ENCODE results near the gene GUCY2F.

The GUCY2F gene

DNA sequence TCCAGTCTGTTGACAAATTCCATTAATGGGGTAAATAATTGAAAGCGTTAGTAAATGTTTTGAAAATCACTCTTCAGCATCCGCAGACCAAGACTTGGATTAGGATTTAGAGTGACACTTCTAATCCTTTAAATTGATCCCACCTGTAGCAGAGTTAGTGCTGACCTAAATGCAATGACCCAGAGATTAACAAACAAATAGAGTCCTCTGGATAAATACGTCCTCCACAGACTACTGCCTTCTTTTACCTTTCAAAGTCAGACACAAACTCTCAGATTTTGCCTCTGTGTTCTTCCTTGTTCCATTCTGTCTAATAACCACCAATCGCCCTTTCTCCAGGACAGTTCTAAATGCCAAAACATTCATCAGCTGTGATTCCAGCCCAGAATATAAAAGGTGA is at the start of gene GUCY2F:
Gene GUCY2F, minus strand, starts transcription at position 101 of the 400 bp plus-strand sequence. CDS start 6,150 bp downstream, outside the sequence.
- in situ Hi-C loops (cut with MboI; ENCODE audit: low sequenced_read_pairs): loop anchor here (25.0 kb wide), 2 partner anchors 155 to 430 kb away; partner anchors contain the start of gene KCNE5

DNA sequence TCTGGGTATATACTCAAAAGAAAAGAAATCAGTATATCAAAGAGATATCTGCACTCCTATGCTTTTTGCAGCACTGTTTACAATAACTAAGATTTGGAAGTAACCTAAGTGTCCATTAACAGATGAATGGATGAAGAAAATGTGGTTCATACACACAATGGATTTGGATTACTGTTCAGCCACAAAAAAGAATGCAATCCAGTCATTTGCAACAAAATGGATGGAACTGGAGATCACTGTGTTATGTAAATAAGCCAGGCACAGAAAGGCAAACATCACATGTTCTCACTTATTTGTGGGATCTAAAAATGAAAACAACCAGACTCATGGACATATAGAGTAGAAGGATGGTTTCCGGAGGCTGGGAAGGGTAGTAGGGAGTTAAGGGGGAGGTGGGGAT is 37.1 kb upstream of the GUCY2F start:
- in situ Hi-C loops (cut with MboI; ENCODE audit: low sequenced_read_pairs): no loop called here

DNA sequence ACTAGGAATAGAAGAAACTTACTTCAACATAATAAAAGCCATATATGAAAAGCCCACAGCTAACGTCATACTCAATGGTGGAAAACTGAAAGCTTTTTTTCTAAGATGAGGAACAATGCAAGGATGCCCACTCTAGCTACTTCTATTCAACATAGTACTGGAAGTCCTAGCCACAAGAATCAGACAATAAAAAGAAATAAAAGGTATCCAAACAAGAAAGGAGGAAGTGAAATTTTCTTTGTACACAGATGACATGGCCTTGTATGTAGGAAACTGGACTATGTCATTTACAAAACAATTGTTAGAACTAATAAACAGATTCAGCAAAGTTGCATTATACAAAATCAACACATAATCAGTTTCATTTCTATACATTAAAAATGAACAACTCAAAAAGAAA is 29.2 kb upstream of the GUCY2F start:
- in situ Hi-C loops (cut with MboI; ENCODE audit: low sequenced_read_pairs): no loop called here

DNA sequence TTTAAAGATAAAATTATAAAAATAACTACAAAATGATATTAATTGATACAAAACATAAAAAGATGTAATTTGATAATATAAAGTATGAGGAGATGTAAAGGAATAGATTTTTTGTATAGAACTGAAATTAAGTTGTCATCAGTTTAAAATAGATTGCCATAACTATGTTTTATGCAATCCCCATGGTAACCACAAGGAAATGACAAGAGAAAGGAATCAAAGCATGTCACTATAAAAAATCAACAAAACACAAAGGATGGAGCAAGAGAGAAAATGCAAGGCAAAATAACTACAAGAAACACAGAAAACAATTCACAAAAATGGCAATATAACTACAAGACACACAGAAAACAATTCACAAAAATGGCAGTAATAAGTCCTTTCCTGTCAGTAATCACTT is 27.0 kb upstream of the GUCY2F start:
- in situ Hi-C loops (cut with MboI; ENCODE audit: low sequenced_read_pairs): no loop called here

DNA sequence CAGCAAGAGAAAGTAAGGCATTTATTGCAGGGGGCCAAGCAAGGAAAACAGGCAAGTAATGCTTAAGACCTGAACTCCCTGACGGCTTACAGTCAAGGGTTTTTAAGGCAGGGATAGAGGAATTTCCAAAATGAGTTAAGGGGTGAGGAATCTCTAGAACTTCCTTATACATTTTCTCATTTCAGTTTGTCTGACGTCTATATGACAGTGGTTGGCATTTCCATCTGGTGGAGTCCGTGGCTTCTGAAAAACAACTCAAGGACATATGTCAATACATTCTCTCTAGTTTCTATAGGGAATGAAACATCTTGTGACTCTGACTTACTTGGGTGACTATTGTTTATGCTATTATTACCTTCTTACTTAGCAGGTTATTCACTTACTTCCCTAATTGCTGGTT is 19.3 kb upstream of the GUCY2F start:
- in situ Hi-C loops (cut with MboI; ENCODE audit: low sequenced_read_pairs): no loop called here

DNA sequence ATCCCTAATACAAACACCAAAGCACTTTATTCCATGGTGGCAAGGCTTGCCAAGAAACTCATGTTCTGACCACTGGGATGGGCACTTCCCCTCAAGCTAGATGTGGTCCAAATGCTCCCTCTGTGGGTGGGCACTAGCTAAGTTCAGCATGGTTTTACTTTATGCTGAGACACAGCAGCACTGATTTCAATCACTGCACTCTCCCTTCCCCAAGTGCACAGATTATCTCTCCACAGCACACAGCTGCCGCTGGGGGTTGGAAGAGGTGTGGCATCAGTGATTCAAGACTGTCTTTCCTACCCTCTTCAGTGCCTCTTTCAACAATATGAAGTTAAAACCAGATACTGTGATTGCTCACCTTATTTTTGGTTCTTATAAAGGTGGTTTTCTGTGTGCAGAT is 16.5 kb upstream of the GUCY2F start:
- in situ Hi-C loops (cut with MboI; ENCODE audit: low sequenced_read_pairs): loop anchor here (25.0 kb wide), 2 partner anchors 139 to 414 kb away; partner anchors contain the start of gene KCNE5

DNA sequence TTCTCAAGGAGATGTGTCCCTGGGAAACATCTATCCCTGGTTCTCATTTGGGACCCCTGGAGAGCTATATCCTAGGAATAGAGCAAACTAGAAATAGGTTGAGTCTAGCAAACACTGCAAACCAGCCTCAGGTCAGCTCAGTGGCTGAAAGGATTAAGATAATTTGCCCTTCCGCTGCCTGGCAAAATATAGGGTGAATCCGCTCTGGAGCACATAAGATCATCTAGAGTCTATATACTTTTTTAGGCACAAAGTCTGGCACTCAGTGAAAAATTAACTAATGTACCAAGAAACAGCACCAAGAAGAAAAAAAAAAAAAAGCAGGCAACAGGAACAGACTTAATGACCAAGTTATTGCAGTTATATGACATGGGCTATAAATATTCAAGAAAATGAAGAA is 7.3 kb upstream of the GUCY2F start:
- in situ Hi-C loops (cut with MboI; ENCODE audit: low sequenced_read_pairs): loop anchor here (25.0 kb wide), 2 partner anchors 148 to 423 kb away; partner anchors contain the start of gene KCNE5

DNA sequence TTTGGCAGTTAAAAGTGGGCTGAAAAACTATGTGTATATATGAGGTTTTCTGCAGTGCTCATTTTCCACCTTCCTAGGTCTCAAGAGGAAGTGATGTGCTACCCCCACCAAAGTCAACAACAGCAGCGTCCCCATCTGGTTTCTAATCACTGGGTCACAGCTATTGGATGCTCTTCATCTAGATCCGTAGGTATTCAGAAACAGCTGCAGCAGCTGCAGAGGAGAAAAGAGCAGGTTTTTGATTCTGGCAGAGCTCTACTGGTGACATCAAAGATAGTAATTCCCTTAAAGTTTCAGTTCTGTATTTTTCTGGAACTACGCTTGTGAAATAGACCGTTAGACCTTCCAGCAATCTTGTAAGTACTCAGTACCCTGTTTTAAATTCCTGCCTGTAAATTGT is 5.8 kb upstream of the GUCY2F start:
- in situ Hi-C loops (cut with MboI; ENCODE audit: low sequenced_read_pairs): loop anchor here (25.0 kb wide), 2 partner anchors 150 to 425 kb away; partner anchors contain the start of gene KCNE5

DNA sequence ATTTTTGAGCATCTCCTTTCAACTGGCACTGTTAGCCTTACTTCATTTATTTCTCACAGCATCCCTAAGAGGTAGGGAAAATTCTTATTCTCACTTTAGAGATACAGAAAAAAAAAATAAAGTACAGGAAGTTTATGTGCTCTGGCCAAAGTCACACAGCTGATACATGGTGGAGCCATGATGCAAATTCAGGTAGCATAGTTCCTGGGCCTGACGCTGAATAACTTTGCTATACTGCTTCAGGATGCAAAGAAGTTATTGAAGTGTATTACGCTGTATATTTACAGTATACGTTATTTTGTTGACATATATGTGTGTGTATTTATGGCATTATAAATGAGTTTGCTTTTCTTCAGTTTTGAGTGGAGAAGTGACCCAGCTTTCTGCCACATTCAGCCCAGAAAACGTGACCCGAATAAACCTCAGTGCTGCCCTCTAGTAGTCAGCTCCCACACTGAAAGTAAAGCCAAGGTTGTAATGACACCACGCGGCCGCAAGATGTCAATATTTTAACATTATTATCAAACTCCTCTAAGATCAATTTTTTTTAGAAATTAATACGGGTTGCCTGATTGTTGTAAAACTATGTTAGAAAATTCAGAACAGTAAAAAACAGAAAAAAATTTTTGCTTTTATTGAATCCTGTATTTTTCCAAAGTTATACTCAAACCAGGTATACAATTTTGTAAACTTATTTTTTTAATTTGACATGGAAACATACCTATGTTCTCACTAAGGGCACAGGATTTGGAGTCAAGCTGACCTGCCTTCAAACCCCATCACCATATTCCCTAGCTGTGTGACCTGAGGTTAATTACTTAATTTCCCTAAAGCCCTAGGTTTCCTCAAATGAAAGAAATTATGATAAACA is 3.8 kb upstream of the GUCY2F start:
- in situ Hi-C loops (cut with MboI; ENCODE audit: low sequenced_read_pairs): loop anchor here (25.0 kb wide), 2 partner anchors 152 to 427 kb away; partner anchors contain the start of gene KCNE5

DNA sequence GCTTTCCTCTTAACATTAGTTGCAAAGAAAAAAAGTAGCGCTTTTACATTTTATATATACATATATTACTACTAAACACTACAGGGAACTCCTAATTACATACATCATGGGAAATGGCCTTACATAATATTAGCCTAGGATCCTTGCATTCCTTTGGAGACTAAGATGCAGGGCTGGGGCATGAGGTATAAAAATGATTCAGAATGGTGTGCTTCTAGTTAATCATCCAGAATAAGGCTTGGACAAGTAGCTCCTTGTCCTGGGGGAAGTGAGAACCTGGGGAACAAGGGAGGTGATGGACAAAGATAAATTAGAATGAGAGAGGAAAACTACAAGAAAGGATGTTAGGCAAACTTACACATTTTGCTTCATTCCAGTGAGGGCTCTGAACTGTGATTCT is 3.0 kb upstream of the GUCY2F start:
- in situ Hi-C loops (cut with MboI; ENCODE audit: low sequenced_read_pairs): loop anchor here (25.0 kb wide), 2 partner anchors 152 to 427 kb away; partner anchors contain the start of gene KCNE5

DNA sequence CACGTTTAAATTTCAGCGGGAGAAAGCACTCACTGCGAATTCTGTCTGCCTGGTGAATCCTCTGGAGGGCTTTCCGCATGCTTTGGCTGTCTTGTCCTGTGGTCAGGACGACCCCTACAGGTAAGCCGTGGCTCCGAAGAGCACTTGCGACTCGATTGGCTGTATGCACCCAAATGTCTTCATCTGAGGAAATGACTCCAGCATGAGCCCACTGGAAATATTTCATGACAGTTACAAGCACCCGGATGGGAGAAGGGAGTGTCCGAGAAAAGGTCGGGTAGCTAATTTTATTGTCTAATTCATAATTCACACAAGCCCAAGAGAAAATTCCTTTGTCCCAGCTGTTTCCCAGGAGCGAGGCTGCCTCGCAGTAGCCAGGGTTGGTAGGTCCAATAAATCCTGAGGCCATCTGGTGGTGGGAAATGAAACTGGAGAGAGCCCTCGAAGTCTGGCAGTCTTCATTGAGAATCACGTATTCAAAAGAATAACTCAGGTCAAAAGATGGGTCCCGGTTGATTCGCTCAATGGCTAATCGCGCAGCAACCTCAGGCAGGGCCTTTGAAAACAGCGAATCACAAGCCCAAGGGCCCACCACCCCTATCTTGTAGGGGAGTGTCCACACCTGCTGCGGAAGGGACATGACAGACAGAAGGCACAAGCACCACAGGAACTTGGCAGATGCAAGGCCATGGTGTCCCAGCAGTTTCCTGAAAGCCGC is 6.6 kb downstream of the GUCY2F start:
- in situ Hi-C loops (cut with MboI; ENCODE audit: low sequenced_read_pairs): loop anchor here (25.0 kb wide), 2 partner anchors 162 to 437 kb away; partner anchors contain the start of gene KCNE5

DNA sequence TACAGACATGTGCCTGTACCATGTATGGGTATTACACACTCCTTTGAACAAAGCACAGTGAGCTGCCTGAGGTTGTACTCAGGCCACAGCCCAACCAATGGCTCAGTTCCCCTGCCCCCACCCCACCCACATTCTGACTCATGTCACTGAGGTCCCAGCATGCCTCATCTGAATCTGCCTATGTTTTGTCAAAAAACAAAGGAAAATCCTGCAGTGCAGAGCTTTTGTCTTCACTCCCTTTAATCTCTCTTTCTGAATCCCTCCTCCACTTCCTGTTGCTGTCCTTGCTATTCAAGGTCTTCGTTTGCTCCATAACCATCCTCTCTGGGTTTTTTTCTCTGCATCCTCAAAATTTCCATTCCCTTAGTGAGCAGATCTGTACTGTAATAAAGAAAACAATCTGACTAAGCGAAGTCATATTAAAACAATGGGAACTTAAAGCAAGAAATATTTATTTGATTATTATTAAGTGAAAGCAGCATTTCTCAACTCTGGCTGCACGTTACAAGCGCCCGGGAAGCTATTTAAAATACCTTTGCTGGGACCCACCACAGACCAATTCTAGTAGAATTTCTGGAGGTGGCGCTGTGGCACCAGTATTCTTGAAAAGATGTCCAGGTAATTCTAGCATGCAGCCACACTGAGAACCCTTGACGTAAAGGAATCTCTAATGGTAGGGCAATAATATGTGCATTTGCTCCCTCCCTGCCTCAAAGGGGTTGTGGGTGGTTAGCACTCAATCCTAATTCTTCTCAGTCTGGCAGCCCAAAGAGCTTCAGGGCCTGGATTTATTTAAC is 8.7 kb downstream of the GUCY2F start:
- in situ Hi-C loops (cut with MboI; ENCODE audit: low sequenced_read_pairs): no loop called here

DNA sequence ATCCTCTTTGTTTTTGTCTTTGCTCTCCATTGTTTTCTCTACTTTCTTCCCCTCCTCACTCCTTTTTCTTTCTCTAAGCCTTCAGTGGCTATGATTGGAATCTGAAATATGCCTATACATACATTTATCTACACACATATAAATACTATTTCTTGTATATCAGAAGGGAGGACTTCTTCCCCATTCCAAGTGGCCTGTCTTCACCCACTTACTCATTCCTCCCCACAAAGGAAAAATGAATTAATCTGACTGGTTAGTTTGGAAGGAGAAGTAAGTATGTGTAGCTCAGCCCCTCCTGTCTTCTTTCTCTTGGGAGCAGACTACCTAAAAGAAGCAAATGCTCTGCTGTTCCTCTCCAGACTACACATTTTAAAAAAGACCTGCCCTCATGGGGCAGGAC is 17.7 kb downstream of the GUCY2F start:
- in situ Hi-C loops (cut with MboI; ENCODE audit: low sequenced_read_pairs): no loop called here

DNA sequence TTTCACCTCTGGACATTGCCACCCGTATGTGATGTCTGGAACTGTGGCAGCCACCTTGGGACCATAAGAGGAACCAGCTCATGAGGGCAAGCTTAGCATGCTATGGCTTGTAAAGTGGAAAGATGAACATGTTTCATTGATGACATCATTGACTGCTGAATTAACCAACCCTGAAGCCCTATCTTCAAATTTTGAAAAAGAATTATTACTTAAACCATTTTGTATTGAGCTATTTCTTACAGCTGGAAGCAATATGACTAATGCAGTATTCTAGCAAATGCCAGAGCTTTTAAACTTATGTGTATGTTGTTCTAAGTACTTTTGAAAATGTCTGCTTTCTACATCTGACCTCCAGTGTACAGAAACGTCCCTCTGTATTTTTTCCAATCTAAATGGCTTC is 18.1 kb downstream of the GUCY2F start:
- in situ Hi-C loops (cut with MboI; ENCODE audit: low sequenced_read_pairs): no loop called here

DNA sequence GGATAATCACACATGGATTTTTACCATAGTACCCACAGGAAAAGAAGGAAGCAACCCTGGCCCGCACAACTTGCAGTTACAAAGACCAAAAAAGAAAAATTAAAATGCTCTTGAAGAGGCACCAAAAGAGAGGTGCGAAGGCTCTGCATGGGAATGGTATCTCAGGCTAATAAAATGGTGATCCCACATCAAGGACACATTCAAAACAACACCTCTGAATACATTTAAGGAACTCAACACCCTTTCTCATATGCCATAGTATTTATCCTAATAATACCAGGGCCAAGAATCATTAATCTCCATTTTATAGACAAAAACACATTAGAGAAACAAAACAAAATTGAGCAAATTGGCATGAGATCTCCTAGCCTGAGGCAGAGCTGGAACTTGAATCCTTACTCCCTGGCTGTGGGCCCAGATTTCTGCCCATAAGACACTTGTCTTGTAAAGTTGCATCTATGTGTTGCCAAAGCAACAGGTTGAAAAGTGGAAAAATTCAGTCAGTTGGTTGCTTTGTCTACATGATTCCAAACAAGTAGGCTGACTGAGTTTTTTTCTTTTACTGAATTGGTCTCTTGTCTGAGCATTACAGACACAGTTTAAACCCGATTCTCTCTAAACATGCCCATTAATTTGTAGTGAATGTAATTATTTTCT is 33.5 kb downstream of the GUCY2F start:
- in situ Hi-C loops (cut with MboI; ENCODE audit: low sequenced_read_pairs): no loop called here

DNA sequence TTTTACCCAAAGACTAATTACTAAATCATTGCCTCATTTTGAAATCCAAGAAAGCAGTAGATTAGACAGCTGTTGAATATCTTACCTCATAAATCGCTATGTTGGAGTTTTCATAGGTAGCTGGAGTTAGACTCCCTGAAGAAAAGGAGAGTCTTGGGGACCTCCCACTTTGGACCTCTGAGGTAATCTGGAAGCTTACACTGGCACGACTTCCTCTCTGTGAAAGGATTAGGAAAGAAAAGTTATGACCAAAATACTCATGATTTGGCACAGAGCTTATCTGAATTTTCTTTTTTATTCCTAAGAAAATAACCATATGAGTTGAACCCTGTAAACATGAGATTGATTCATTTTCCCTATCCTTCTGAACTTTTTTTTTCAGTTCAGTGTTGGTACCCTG is 40.6 kb downstream of the GUCY2F start:
- in situ Hi-C loops (cut with MboI; ENCODE audit: low sequenced_read_pairs): no loop called here

DNA sequence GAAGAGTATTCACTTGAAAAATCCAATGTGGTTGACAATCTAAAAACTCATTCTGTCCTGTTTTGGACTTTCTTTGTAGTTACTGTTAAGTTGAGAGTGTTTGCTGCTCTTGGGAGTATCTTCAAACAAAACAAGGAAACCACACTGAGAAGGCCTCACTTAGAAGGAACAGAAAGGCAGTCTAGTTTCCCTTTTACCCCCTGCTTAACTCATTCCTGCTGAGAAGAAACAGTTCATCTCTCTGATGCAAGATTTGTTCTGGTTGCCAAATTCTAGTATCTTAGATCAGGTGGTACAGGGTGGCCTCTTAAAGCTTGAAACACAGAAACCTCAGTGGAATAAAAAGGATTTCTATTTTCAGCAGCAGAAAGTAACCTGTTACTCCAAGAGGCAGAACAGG is 41.4 kb downstream of the GUCY2F start:
- in situ Hi-C loops (cut with MboI; ENCODE audit: low sequenced_read_pairs): no loop called here

DNA sequence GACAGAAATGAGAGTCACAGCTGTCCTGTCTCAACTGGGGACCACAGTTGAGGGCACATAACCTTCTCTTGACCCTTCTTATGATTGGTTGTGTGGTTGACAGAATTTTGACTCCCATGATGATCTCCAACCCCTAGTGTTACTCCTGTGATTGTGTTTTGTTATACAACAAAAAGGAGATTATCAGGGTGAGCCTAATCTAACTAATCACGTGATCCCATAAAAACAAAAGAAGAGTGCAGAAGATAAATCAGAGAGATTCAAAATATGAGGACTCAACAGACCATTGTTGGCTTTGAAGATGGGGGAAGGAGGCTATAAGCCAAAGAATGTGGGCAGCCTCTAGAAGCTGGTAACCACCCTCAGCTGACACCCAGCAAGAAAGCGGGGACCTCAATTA is 72.7 kb downstream of the GUCY2F start:
- in situ Hi-C loops (cut with MboI; ENCODE audit: low sequenced_read_pairs): no loop called here

DNA sequence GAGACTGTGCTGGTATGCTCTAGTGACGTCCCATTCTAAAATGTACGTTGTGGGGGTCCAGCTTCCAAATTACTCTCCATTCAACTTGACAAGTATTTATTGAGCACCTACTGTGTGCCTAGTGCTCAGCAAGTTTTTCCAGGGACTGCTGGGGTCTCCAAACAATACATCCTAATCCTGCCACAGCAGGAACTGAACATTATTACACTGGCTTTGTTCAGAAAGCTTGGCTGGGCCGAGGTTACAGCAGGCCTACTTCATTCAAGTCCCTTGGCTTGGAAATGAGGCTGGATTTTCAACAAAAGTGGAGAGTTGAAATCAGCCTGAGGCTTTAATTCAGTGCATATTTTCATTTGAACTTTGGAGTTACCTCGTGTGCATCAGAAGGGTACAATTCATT is 78.0 kb downstream of the GUCY2F start:
- in situ Hi-C loops (cut with MboI; ENCODE audit: low sequenced_read_pairs): no loop called here

DNA sequence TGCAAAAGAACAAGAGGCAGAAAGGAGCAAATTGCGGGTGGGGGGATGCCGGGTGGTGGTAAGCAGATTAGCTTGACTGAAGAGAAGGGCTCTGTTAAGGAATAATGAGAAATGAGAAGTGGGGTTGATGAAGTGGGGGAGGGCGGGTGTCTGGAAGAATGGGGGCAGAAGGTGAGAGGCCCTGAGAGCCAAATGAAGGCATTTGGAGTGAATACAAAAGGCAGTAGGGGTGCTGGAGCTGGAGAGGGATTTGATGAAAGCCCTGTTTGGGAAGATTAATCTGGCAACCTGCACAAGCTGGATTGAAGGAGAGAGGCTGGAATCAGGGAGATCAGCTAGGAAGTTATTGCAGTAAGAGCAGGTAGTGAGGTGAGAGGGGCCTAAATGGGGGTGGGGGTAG is 82.1 kb downstream of the GUCY2F start:
- in situ Hi-C loops (cut with MboI; ENCODE audit: low sequenced_read_pairs): no loop called here
